EL (cell line): ENCODE measurements around the gene GPR176.
A peak's percentile ranks its signal among the peaks of the same experiment; 100 is the strongest.
"Not testable (repeated sequence)": the region's sequence is repeated elsewhere in the genome, so short reads cannot be mapped to it uniquely, and the experiment has no call there.

Experiments
- DNase-seq: peaks from one replicate; pipeline ENCODE4 v3.0.0-alpha.2; 2016

GPR176 gene

DNA sequence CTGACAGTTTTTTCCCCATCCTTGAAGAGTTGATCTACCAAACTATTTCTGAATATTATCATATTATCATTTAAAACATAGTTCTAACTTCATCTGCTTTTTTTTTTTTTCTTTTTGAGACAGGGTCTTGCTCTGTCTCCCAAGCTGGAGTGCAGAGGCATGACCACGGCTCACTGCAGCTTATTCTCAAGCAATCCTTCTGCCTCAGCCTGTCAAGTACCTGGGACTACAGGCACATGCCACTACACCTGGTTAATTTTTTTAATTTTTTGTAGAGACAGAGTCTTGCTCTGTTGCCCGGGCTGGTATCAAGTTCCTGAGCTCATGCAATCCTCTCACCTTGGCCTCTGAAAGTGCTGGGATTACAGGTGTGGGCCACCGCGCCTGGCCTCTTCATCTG lies 15.2 kb upstream of the GPR176 start:
- no peak for DNase-seq

GRCh38 chr15:39934397-39935071 lies 14.5 kb upstream of the GPR176 start:
- DNase-seq = peak; percentile 43

DNA sequence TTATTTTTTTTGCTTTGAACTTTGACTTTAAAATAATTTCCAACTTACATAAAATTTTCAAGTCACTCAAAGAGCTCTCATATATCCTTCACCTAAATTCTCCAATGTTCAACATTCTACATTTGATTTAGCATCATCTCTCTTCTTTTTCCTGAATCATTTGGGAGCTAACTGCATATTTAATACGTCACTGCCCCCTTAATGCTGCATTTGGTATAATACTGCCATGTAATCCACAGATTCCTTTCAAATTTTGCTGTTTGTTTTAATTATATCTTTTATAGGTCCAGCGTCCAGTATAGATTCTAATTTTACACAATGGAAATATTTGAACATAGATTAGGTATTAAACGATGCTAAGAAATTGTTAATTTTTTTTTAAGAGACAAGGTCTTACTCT lies 11.5 kb upstream of the GPR176 start:
- DNase-seq = peak; percentile 25

DNA sequence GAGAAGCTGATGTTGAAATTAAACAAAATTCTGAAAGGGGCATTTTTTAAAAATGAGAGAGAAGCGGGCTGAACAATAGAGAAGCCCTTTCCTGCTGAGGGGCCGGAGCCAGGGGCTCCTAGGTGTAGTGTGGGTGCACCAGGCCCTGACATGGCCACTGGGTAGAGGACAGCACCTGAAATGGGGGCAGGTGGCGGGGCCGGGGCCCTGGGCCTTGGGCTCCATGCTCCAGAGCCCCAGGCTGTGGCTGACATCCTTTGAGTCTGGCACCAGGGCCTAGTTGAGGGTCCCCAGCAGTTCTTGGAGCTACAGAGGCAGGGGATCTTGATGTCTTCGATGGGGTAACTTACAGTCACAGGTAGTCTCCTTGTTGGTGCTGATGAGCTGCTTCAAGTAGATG lies 6.5 kb upstream of the GPR176 start:
- no peak for DNase-seq

GRCh38 chr15:39925112-39925842 lies 5.2 kb upstream of the GPR176 start:
- peak; percentile 36 for DNase-seq

GRCh38 chr15:39924437-39924836 lies 4.4 kb upstream of the GPR176 start:
- no peak for DNase-seq

GRCh38 chr15:39922462-39923092 lies 2.5 kb upstream of the GPR176 start:
- DNase-seq = no peak

DNA sequence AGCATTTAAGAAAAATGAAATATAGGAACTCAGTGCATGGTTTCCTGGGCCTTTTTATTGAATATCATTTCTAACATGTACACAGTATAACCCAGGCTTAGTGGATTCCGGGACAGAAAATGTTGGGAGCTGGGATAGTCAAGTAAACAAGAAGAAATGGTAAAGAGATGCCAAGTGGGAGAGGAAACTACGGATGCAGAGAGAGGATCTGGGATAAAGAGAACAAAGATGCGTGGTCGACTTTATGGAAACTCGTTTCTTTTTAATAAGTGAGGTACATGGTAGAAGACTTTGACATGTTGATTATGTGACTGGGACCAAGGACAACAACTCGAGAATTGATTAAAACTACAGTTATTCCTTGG lies 1.2 kb upstream of the GPR176 start:
- DNase-seq = no peak

DNA sequence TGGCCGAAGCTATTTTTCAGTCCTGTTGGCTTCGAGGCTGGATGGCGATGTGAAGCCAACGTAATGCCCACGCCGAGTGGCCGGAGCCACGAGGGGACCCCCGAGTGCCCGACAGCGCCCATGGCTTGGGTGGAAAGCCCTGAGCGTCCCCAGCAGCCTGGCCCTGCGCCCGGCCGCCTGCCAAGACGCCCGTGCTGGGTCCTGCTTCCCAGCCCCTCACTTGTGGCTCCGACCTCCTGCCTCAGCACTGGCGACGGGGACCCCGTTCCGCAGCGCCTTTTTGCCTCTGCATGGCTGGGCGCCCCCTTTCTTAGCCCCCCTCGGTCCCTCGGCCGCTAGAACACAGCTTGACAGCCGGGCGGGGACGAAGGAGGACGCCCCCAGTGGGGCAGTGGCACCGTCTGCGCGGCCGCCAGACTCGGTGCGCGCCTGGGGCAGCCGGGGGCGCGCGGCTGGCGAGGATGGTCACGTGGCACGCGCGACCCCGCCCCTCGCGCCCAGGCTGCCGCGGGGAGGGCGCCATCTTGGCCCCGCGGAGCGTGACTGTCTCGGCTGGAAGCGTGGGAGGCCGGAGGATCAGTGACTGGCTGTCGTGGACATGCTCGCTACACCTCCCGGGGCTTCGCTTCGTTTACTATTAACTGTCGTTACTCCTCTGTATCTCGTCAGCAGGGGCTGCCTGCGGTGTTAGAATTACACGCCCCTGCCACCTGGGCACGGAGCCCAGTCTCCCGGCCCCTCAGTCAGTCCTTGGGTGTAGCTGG lies 626 bp upstream of the GPR176 start:
- DNase-seq = peak; percentile 84

- DNase-seq = peak; percentile 32
These were observed 687 bp downstream of the GPR176 start for GRCh38 chr15:39919411-39919747.

DNA sequence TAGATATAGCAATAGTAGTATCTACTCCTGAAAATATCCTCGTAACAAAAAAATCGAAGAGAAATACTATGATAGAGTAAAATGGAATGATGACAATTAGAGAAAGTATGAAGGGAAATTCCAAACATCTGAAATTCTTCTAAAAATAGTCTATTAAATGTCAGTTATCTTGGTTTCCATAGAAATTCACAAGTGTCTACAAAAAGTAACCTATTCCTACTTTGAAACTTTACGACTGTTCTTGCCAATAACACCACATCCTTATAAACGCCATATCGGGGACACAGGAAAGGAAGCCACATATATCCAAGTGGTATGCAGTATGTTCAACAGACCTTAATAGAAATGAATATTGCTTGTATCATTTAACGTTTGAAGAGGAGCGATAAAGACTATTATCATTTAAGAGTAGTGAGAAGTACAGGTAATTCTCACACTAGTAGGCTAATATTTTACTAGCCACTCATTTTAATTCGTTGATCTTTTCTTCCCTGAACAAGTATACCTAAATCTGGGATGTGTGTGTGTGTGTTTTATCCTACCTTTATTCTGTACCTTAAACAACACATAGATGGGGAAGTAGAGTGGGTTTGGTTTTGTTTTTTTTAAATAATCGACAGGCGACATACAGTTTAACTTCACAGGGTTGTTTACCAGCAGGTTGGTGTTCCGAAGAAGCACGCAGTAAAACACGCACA lies 1.2 kb downstream of the GPR176 start:
- DNase-seq = peak; percentile 92

DNA sequence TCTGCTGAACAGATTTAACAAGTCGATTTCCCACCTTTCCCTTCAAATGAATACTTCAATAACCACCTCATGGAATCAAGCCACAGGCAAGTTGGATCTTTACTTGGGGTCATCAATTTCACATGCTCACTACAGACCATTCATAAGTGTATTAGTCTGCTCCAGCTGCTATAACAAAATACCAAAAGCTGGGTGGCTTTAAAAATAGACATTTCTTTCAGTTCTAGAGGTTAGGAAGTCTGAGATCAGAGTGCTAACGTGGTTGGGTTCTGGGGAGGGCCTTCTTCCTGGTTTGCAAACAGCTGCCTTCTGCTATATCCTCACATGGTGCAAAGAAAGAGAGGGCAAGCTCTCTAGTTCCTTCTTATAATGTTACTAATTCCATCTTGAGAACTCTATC lies 5.1 kb downstream of the GPR176 start:
- DNase-seq = no peak

GRCh38 chr15:39909007-39909406 lies 11.1 kb downstream of the GPR176 start:
- no peak for DNase-seq

DNA sequence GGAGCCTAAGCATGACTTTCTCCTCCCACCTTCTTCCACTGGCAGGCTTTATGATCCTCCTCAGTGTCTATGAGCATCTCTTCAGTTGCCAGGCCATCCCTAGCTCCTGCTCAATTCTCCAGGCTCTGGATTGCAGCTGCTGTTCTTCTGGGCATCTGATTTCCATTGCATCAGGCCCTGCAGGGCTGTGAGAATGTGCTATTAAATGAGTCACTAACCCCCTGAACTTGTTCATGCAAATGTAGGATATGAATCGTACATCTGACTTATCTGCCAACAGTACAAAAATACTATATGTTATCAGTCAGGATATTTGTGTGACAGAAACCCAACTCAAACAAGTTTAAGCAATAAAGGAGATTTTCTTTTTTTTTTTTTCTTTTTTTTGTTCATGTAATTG lies 11.9 kb downstream of the GPR176 start:
- peak; percentile 93 for DNase-seq

DNA sequence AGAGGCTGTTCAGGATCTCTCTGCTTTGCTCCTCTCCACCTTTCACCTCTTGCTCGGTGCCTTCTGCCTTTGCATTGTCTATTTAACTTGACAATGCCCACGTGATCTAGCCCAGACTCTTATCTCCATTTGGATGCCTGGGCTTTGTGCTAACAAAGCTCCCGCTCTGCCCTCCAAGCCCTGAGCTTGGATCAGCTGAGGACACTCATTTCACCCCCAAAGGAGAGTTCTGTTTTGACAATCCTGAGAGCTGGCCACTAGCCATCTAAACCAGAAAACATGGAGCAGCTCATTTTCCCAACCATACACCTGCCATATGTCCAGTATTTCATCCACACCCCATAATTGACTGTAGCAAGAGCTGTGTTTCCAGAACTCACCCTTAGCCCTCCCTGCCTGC lies 12.8 kb downstream of the GPR176 start:
- no peak for DNase-seq

- DNase-seq = no peak
These were observed 16.0 kb downstream of the GPR176 start for GRCh38 chr15:39904115-39904514.

DNA sequence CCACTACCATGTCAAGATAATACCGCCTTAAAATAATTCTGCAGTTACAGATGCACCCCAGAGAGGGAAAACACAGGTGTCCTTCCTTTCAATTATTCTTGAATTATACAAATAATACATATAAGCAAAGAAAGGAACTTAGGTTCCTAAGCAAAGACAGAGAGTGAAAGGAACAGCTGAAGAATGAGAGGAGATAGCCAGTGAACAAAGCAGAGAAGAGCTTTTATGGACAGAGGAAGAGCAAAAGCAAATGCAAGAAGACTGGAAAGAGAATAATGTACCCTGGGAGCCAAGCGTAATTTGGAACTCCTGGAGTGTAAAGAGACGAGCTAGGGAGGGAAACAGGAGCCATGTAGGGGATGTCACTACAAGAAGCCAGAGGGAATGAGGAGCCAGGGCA lies 21.7 kb downstream of the GPR176 start:
- no peak for DNase-seq

- peak; percentile 41 for DNase-seq
These were observed 23.2 kb downstream of the GPR176 start for GRCh38 chr15:39896846-39897245.

GRCh38 chr15:39896101-39896500 lies 24.0 kb downstream of the GPR176 start:
- no peak for DNase-seq

DNA sequence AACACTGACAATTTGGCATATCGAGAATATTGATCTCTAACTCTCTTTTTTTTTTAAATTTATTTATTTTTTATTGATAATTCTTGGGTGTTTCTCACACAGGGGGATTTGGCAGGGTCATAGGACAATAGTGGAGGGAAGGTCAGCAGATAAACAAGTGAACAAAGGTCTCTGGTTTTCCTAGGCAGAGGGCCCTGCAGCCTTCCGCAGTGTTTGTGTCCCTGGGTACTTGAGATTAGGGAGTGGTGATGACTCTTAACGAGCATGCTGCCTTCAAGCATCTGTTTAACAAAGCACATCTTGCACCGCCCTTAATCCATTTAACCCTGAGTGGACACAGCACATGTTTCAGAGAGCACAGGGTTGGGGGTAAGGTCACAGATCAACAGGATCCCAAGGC lies 27.0 kb downstream of the GPR176 start:
- DNase-seq = not testable (repeated sequence)

DNA sequence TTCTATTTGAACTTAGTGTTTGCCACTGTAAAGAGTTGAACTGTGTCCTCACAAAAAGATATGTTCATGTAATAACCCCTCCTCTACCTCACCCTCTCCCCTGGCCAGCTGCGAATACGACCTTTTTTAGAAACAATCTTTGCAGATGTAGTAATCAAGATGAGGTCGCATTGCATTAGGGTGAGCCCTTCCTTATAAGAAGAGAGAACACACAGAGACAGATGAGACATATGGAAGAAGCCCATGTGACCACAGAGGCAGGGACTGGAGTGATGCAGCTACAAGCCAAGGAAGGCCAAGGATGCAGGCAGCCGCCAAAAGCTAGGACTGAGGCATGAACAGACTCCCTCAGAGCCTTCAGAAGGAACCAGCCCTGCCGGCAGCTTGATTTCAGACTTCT lies 27.6 kb downstream of the GPR176 start:
- no peak for DNase-seq

GRCh38 chr15:39890621-39891020 lies 29.4 kb downstream of the GPR176 start:
- no peak for DNase-seq

GRCh38 chr15:39889601-39890000 lies 30.5 kb downstream of the GPR176 start:
- no peak for DNase-seq
